ENCODE data around the gene SDK1.

GRCh38 chr7:4179688-4180380 lies 878.8 kb downstream of the SDK1 start:
- no peak for TF ChIP-seq EZH2phosphoT487 (IDR thresholded peaks at IDR 0.05; ENCODE audit: unreplicated experiment)
- no peak for TF ChIP-seq CTCF (conservative IDR thresholded peaks at IDR 0.05; ENCODE audit: low read depth in 2 of 2)
- no peak for TF ChIP-seq EZH2 (IDR thresholded peaks at IDR 0.05; ENCODE audit: low read depth, unreplicated experiment)
- TF ChIP-seq POLR2AphosphoS5 (IDR thresholded peaks at IDR 0.05; ENCODE audit: low read depth), result no peak
- no peak for TF ChIP-seq CREB1 (CRISPR knock-in tag; IDR thresholded peaks at IDR 0.05; ENCODE audit: low read depth)
- TF ChIP-seq REST (IDR thresholded peaks at IDR 0.05; ENCODE audit: unreplicated experiment), result no peak
- no peak for TF ChIP-seq ZNF114 (CRISPR knock-in tag; IDR thresholded peaks at IDR 0.05)
- TF ChIP-seq JUNB (IDR thresholded peaks at IDR 0.05; ENCODE audit: unreplicated experiment), result no peak
- TF ChIP-seq NANOG (IDR thresholded peaks at IDR 0.05; ENCODE audit: borderline replicate concordance), result no peak
- TF ChIP-seq ETS1 (IDR thresholded peaks at IDR 0.05), result no peak

Data from GM23338 (cell line).